Stimulated activated CD8-positive, alpha-beta memory T cell treated with anti-CD3 and anti-CD28 coated beads, Interleukin-15, amount 100 ng/mL, for 48 hours (primary cell): ENCODE measurements around the gene TRAPPC6A.

ENCODE experiments used
- DNase-seq, 2 donors: peaks; one replicate each; pipeline ENCODE4 v3.0.0-alpha.2; 2020; ENCODE audit warnings: low read depth in 2 of 2

TRAPPC6A gene

DNA sequence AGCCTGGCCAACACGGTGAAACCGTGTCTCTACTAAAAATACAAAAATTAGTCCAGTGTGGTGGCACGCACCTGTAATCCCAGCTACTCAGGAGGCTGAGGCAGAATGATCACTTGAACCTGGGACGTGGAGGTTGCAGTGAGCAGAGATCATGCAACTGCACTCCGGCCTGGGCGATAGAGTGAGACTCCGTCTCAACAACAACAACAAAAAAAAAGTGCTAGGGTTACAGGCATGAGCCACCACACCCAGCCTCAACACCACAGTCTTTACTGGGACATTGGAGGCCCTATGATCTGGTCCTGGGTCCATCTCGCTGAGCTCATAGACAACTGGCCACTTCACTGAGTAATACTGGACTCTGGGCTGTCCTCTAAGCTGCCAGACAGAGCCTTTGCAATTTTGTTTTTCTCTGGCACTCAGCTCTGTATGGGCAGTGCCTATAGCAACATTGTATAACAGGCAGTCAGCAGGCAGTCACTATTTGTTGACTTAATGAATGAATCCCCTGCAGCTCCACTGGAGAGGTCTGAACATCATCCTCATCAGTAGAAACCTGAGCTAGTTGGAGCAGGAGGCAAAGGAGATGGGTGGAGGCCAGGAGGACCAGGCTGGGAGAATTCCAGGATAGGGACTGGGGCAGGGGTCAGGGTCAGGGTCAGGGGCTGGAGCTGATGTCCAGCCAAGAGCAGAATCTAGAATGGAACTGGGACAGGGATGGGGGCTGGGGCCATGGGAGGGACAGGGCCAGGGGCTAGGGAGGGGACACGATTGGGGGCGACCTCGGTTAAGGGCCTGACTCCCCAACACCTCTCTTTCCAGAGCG is 8.7 kb upstream of the TRAPPC6A start:
- DNase-seq, result no peak

DNA sequence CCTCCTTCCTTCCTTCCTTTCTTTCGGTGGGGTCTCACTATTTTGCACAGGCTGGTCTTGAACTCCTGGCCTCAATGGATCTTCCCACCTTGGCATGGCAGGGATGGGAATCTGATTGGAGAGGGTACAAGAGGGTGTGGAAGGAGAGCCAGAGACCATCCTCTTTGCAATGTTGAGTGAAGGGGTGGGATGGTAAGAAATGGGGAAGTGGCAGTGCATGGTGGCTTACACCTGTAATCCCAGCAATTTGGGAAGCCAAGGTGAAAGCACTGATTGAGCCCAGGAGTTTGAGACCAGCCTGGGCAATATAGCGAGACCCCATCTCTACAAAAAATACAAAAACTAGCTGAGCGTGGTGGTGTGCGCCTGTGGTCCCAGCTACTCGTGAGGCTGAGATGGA is 6.1 kb upstream of the TRAPPC6A start:
- no peak for DNase-seq

DNA sequence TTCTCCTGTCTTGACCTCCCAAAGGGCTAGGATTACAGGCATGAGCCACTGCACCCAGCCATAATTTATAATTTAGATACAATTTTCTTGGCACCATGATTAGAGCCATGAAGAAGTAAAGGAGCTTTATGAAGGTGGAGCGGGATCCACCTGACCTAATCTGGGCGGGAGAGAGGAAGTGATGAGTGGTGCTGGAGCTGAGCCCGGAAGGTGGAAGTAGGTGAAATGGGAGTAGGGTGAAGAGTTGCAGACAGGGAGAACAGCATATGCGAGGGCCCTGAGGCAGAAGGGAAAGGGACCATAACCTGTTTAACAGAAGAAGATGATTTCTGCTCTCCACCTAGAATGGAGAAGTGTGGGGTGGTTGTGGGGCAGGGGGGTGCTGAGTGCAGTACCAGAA is 4.7 kb upstream of the TRAPPC6A start:
- DNase-seq, result no peak

DNA sequence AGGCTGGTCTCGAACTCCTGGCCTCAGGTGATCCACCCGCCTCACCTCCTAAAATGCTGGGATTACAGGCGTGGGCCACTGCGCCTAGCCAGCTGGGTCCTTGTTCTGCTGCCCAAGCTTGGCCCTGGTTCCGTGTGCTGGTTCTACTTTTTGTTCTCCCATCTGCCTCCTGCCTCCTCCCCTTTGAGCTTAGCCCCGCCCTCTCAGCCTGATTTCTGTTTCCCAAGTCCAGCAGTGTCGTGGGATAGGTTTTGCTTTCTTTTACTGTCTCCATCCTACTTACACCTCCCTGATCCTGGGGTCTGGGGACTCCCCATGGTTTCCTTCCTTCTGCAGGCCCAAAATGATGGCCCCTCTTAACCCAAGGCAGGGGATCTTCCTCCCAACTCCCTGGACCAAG is 2.9 kb upstream of the TRAPPC6A start:
- DNase-seq, result no peak

DNA sequence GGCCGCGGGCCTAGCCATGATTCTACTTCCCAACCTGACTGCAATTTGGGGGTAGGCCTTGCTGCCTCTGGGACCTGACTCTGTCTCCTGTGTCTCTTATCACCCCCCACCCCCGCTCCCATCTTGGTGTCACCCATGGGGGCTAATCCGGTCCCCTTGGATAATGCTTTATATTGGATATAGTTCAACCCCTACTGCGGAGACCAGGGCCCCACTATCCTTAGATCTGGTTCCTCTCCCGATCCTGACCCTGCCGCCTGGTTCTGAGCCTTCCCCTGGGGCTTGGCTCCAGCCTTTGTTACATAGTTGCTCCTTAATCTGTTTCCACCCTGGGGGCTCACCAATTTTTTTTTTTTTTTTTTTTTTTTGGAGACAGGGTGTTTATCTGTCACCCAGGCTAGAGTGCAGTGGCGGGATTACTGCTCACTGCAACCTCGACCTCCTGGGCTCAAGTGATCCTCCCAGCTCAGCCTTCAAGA is 1.9 kb upstream of the TRAPPC6A start:
- DNase-seq, result no peak

DNA sequence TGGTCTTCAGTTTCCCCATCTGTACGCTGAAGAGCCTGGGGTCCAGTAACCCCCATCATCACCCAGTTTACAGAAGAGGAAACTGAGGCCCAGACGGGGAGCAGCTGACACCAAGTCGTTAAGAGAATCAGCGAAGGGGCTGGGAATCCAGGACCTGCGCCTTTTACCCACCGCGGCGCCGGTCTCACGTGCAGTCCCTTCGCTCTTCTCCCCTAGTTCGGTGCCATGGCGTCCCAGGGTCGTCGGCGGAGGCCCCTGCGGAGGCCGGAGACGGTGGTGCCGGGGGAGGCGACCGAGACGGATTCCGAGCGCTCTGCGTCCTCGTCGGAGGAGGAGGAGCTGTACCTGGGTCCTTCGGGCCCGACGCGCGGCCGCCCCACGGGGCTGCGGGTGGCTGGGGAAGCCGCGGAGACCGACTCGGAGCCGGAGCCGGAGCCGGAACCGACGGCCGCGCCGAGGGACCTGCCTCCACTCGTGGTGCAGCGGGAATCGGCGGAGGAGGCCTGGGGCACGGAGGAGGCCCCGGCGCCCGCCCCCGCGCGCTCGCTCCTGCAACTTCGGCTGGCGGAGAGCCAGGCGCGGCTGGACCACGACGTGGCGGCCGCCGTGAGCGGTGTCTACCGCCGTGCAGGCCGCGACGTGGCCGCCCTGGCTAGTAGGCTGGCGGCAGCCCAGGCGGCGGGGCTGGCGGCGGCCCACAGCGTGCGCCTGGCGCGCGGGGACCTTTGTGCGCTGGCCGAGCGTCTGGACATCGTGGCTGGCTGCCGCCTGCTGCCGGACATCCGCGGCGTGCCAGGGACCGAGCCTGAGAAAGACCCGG is 1.2 kb upstream of the TRAPPC6A start:
- peak; percentile 15 to 18 for DNase-seq

DNA sequence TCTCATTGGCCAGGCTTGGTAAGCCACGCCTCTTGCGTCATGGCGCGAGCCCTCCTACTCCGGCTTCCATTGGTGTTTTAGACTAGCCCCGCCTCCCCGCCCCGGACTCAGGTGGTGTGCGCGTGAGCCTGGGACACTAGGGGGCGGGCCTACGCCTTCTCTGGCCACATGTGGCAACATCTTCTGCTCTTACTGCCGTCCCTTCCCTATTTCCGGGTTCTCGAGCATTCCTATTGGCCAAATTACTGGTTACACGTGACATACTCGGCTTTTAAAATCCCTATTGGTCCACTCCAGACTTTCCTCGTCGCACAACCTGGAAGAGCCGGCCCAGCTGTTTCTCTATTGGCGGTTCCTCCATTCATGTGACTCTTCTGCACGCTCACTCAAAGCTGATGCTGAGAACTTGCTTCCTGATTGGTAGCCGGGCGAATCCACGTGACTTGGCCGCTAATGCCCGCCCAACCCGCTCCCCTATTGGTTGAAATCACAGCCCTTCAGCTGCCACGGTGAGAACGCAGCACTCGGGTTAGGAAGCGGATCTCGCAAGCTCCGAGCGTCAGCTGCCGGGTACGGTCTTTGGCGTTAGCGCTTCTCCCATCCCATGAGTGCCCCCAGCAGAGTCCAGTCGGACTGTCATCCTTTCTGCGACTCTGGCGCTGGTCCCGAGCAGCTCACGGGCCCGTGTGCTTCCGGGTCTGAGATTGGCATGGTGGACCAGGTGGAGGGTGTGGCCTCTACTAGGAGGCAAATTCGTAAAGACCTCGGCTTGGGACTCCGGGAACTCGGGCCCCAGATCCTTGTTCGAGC is 430 bp upstream of the TRAPPC6A start, which contains the start of gene BLOC1S3:
TSS of gene BLOC1S3 (plus strand) at position 523 of the 810 bp plus-strand sequence. CDS start 513 bp downstream, outside the sequence.
- DNase-seq, result peak; percentile 99 to 100

DNA sequence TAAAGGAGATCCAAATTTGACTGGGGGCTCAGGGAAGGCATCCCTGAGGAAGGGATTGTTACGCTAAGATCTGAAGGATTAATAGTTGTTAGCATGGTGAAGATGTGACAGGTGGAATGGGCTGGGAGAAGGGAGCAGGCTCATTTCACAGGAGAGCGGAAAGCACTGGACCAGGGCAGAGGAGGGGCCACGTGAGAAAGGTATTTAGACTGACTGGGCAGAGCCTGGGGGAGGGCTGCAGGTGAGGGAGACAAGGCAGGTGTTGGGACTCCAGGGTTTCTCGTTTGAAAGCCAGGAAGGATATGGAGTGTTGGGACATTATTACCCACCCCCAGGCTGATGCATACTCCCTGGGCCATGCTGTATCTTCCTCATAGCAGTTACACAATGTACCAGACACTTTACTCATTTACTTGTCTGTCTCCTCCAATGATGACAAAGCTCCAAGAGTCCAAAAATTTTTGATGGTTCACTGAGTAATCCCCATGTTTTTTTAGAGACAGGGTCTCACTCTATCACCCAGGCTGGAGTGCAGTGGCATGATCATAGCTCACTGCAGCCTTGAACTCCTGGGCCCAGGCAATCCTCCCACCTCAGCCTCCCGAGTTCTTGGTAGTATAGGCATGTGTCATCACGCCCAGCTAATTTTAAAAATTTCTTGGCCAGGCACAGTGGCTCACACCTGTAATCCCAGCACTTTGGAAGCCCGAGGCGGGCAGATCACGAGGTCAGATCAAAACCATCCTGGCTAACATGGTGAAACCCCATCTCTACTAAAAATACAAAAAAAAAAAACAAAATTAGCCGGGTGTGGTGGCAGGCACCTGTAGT is 2.3 kb downstream of the TRAPPC6A start:
- no peak for DNase-seq

DNA sequence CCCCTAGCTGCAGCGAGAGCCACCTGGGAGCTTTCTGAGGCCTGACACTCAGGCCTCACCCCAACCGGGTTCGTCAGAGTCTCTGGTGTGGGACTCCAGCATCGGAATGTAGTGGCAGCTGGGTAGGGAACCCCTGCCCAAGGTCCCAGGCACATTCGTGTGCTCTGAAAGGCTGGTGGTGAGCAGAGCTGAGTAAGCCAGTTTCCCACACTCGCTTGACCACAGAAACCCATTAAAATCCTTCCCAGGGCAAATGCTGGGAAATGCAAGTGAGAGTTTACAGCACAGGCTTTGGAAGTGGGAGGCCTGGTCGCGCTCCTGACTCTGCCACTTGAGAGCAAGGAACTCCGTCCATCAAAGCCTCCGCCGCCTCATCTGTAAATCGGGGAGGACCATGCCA is 4.2 kb downstream of the TRAPPC6A start:
- DNase-seq, result no peak

DNA sequence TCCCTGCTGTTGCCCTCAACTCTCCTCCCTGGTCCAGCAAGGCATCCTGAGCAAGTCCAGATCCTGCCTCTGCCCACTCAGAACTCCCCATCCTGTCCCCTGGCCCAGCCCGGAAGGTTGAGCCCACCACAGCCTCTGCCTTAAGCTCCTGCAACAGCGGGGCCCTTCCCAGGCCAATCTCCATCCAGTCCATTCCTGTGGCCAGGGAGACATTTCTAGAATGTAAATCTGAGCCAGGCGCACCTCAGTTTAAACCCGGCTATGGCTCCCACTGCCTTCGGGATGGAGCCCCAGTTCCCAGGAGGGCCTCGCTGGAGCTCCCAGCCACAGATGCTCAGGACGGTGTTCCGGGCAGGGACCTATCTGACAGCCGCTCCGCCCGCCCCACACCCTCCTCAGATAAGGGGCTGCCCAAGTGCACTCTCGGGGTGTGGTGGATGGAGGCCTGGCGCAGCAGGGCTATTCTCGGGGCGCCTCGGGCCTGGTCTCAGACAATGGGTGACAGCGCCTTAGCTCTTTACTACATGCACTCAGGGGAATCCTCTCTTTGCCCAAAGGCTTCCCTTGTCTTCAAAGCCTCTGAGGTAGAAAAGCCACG is 5.3 kb downstream of the TRAPPC6A start:
- DNase-seq, result no peak

DNA sequence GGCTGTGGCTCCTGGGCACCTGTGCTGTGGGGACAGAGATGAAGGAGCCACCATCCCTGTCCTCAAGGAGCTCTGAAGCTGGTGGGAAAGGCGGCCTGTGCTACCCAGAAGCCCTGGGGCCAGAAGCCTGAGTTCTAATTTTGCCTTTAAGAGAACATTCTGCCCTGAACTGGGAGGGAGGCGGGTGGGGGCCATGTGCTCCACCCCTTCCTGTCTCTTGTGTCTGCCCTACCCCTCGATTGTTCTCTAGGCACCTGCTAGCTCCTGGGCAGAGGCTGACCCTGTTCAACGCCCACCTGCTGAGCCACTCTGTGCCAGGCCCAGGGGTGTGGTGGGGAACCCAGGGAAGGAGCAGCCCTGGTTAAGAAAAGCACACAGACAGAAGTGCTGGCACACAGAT is 5.9 kb downstream of the TRAPPC6A start:
- DNase-seq, result no peak

DNA sequence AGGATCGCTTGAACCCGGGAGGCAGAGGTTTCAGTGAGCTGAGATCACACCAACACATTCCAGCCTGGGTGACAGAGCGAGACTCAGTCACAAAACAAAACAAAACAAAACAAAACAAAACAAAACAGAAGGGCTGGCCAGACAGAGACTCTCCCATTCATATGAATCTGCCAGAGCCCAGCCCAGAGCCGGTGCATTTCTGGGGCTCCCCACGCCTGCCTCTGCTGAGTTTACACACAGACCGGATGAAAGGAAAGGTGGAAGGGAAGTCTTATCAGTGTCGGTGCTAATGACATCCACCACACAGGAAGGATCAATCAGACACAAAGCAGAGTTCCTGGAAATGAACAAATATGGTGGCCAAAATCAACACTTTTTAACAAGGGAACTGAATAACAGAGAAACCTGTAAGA is 6.8 kb downstream of the TRAPPC6A start:
- no peak for DNase-seq

DNA sequence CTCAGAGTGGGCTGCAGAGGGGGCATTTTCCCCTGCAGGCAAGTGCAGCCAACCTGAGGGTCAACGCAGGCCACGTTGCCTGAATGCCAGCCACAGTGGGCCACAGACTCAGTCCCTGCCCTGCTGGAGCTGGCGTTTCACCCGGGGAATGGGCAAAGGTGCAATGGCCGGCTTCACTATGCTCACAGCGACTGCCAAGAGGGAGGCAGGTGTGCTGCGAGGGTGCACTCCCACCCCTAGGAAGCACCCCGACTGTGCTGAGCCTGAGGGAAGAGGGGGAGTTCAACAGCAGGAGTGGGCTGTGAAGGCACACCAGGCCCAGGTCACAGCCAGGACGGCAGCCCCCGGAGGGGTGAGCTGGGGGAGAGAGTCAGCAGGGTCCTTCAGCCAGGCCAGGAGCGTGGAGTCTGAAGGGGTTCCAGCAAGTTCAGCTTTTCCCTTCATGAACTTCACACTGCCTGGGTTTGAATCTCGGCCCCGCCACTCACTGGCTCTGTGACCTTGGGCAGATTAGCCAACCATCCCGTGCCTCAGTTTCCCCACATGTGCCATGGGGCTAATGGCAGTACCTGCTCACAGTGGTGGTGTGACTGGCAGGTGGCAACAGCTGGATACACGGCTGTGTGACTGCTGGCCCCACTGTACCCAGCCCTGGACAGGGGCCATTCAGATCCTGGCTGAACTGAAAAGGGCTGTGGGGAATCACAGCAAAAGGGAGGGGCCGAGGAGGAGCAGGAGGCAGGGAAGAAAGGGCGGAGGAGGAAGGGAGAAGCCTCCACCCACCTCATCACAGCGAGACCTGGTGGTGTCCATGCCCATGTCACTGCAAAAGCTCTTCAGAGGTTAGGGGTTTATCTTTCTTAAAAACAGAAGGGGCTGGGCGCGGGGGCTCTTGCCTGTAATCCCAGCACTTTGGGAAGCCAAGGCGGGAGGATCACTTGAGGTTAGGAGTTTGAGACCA is 7.6 kb downstream of the TRAPPC6A start:
- no peak for DNase-seq

DNA sequence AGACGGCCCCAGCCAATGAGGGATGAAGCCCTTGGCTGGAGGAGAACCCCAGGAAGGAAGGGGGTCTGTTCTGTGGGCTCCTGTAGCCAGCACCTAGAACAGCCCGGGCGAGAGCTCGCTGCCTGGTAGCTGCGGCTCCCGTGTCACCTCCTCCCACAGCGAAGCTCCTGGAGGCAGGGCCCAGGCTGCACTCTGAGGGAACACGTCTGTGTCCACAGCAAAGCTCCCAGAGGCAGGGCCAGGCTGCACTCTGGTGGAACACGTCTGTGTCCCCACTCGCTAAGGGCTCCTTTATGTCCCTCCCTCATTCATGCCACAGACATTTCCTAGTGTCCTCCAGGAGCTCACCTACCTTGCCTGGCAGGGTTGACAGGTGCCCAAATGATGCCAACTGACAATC is 8.4 kb downstream of the TRAPPC6A start:
- DNase-seq, result no peak

DNA sequence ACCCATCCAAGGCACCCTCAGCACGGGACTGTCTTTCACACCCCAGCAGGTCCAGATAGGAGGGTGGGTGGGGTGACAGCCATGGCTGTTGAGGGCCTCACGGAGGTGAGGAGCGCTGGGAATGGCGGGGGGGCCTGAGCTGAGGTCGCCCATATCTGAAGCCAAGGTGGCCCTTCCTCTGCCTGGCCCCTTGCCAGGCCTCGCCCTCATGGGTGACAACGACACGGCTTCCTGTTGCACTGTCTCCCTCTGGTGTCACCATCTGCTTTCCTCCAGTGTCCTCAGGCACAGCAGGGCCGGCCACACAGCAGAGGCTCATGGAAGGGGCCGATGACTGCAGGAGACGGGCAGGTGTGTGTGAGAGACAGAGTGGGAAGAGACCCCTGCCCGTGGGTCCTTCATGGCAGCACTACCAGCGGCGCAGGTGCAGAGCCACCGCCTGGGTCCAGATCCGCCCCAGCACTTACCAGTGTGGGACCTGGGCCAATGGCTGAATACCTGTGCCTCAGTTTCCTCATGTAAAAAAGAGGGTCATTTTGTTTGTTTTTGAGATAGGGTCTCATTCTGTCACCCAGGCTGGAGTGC is 9.2 kb downstream of the TRAPPC6A start:
- no peak for DNase-seq

DNA sequence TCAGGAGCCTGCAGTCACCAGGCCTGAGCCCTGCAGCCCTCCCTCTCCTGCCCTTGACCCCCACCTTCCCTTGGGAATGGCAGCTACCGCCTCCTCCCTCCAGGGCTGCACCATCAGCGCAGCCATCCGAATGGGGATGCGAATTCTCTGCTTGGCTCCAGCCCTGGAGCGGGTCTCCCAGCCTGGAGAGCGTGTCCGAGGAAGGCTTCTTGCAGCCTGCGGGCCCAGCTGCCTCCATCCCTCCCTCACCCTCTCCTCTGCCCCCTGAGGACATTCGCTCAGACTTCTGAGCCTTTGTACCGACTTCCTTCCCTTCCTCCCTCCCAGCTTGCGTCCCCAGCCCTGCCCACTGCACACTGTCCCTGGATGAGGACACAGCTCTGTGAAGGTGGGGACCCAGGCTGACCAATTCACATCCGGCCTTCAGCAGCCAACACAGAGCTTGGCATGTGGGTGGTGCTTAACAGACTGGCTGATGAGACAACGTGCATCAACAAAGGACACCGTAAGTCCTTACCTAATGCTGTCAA is 11.2 kb downstream of the TRAPPC6A start:
- no peak for DNase-seq

DNA sequence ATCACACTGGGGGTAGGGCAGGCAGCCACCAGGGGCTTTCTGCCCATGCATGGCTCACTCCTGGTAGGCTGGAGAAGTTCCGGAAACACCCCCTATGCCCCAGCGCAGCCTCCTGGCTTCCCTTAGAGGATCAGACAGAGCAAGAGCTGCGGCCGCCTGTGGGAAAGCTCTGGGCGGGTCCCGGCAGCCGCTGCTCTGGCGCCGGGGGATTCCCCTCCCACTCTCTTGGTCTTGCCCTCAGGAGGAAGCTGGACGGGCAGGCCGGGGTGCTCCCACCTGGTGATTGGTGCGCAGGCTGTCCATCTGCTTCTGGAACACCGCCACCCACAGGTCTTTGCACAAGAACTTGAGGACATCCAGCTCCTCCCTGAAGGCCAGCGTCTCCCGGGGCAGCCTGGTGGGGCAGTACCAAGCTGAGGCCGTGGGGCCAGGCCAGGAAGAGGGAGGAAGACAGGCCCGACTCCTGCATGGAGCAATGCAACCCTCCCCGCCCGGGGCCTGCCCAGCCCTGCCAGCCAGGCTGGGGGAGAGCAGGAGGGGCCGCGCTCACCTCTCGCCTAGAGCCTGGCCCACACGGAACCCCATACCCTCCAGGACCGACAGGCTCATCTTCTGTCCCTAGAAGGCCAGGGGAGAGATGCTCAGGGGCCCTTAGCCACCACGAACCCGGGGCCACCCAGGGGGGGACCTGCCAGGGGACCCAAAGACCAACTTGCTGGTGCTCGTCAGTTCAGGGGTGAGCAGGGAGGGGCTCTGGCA is 13.3 kb downstream of the TRAPPC6A start:
- DNase-seq, result peak; percentile 58 to 65
